Uterus (tissue), 2 donors: ENCODE results near the gene HCFC1R1.

ENCODE experiments used
- POLR2A ChIP-seq, 2 donors: fragments of 450-650 bp; IDR thresholded peaks; one replicate each; pipeline ENCODE4 v1.6.1; 2016; ENCODE audit warnings: antibody characterized with exemption in 2 of 2, mild to moderate bottlenecking in 1 of 2, moderate library complexity in 1 of 2
- TF ChIP-seq, protein P1 (sequence below), 4 experiments: fragments of 200-600 bp in 2 of 4; fragments of 450-650 bp in 2 of 4; sonication (generic) in 2 of 4; IDR thresholded peaks; one replicate each; pipeline ENCODE4 v1.5.1; 2016 to 2019; ENCODE audit warnings: antibody characterized with exemption in 4 of 4, mild to moderate bottlenecking in 2 of 4, moderate library complexity in 1 of 4

DNA sequence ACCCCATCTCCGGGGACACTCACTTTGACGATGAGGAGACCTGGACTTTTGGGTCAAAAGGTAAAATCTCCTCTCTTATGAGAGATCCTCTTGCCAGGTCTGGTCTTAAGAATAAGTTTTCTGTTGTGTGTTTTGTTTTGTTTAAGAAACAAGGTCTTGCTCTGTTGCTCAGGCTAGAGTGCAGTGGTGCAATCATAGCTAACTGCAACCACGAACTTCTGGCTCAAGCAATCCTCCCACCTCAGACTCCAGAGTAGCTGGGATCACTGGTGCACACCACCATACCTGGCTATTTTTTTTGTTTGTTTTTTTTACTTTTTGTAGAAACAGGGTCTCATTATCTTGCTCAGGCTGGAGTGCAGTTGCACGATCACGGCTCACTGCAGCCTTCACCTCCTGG, 26.7 kb upstream of the HCFC1R1 start:
- TF ChIP-seq, protein P1, sequence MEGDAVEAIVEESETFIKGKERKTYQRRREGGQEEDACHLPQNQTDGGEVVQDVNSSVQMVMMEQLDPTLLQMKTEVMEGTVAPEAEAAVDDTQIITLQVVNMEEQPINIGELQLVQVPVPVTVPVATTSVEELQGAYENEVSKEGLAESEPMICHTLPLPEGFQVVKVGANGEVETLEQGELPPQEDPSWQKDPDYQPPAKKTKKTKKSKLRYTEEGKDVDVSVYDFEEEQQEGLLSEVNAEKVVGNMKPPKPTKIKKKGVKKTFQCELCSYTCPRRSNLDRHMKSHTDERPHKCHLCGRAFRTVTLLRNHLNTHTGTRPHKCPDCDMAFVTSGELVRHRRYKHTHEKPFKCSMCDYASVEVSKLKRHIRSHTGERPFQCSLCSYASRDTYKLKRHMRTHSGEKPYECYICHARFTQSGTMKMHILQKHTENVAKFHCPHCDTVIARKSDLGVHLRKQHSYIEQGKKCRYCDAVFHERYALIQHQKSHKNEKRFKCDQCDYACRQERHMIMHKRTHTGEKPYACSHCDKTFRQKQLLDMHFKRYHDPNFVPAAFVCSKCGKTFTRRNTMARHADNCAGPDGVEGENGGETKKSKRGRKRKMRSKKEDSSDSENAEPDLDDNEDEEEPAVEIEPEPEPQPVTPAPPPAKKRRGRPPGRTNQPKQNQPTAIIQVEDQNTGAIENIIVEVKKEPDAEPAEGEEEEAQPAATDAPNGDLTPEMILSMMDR (IDR thresholded peaks at IDR 0.05) = no peak
- no peak for TF ChIP-seq POLR2A (IDR thresholded peaks at IDR 0.05)
